Left ventricle myocardium inferior (tissue), 1 donor: ENCODE measurements around the gene PLN. TPM values are rescaled to one million over a fixed set of nuclear protein-coding genes. Genes with fewer than 3 reads are reported as not detected.
A peak's percentile ranks its signal among the peaks of the same experiment; 100 is the strongest.

Experiments
- DNase-seq: peaks from one replicate; pipeline ENCODE4 v3.0.0-alpha.2; 2020
- H3K27ac ChIP-seq: fragments of 200-600 bp; replicated peaks from 2 replicates; pipeline ENCODE4 v1.8.0; 2021
- H3K27me3 ChIP-seq: fragments of 200-600 bp; 2 replicates; pipeline ENCODE4 v1.8.0; 2021; ENCODE audit warnings: low read depth
- H3K36me3 ChIP-seq: fragments of 200-600 bp; 2 replicates; pipeline ENCODE4 v1.8.0; 2021
- H3K4me1 ChIP-seq: fragments of 200-600 bp; 2 replicates; pipeline ENCODE4 v1.8.0; 2021
- H3K4me3 ChIP-seq: fragments of 200-600 bp; 2 replicates; pipeline ENCODE4 v1.8.0; 2021; ENCODE audit warnings: mild to moderate bottlenecking, moderate library complexity
- H3K9me3 ChIP-seq: fragments of 200-600 bp; replicated peaks from 2 replicates; pipeline ENCODE4 v1.8.0; 2021
- intact Hi-C: fragments of 100-400 bp; cut with micrococcal nuclease; formaldehyde crosslinking; loops from one replicate; pipeline ENCODE4 v1.11.0; 2022
- total RNA-seq: library from RNA; stranded (reverse); fragmentation: NEBNext Ultra II Directional; extraction: Animal tissue kit (Norgen Biotek cat#: 25700); gene quantifications from one replicate; pipeline ENCODE4 v1.2.1, GENCODE V29; 2021
- TF ChIP-seq, protein P1 (sequence below): fragments of 200-600 bp; IDR thresholded peaks from 2 replicates; pipeline ENCODE4 v1.8.0; 2021; ENCODE audit warnings: antibody characterized with exemption, mild to moderate bottlenecking, borderline replicate concordance
- donor health status: DM: no; HTN: yes; CAD: no; lungs with severe emphysema.

PLN gene
- total RNA-seq, 1 donor from 2014 or later = 2,329 TPM

DNA sequence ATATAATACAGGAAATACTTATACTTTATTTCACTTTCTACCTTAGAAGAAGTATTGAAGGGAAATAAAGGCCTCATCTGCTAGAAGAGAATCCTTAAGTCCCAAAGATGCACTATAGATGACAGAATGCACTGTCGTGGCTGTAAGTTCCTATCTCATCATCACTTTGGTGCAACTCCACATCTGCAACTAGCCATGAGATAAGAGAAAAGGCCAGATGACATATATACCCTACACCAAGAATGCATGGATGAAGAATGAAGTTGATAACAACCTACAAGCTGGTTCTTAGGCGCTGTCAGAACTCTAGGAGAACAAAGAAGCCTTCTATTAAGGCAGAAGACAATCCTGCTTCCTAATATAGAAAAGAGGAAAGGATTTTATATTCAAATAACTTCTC, 11.6 kb upstream of the PLN start:
- no peak for DNase-seq
- Histone ChIP-seq H3K9me3 (peaks cover 7% of the 10 kb centered on the region), H3K27ac (peak overlapping the region; percentile 82), H3K36me3 (peaks cover 19% of the 10 kb centered on the region), H3K4me3 (peak overlapping the region; percentile 58), H3K27me3 (no peaks in the 10 kb centered on the region), H3K4me1 (peaks cover 58% of the 10 kb centered on the region)
- TF ChIP-seq, protein P1, sequence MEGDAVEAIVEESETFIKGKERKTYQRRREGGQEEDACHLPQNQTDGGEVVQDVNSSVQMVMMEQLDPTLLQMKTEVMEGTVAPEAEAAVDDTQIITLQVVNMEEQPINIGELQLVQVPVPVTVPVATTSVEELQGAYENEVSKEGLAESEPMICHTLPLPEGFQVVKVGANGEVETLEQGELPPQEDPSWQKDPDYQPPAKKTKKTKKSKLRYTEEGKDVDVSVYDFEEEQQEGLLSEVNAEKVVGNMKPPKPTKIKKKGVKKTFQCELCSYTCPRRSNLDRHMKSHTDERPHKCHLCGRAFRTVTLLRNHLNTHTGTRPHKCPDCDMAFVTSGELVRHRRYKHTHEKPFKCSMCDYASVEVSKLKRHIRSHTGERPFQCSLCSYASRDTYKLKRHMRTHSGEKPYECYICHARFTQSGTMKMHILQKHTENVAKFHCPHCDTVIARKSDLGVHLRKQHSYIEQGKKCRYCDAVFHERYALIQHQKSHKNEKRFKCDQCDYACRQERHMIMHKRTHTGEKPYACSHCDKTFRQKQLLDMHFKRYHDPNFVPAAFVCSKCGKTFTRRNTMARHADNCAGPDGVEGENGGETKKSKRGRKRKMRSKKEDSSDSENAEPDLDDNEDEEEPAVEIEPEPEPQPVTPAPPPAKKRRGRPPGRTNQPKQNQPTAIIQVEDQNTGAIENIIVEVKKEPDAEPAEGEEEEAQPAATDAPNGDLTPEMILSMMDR = no peak
- intact Hi-C loops = no loop called here

DNA sequence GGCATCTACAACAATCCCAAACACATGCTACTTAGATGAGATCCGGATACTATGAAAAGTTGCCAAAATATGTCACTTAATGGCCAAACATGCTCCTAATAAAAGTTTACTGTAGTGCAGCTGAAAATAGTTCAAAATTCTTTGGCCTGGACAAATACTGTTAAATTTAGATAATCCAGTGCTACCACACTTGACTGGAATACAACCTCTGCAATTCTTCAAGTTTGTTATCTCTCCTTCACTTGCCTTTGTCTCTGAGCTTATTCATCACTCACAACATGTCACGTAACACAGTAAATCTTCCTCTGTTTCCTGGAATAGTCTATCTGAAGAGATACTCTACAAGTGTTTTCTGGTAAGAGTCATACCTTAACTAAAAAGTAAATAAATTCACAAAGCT, 10.5 kb upstream of the PLN start:
- intact Hi-C loops = no loop called here
- Histone ChIP-seq H3K36me3 (peaks cover 19% of the 10 kb centered on the region), H3K27ac (peak overlapping the region; percentile 82), H3K4me1 (peaks cover 53% of the 10 kb centered on the region), H3K9me3 (peaks cover 5% of the 10 kb centered on the region), H3K27me3 (no peaks in the 10 kb centered on the region), H3K4me3 (peak overlapping the region; percentile 58)
- no peak for DNase-seq
- TF ChIP-seq, protein P1 = no peak

DNA sequence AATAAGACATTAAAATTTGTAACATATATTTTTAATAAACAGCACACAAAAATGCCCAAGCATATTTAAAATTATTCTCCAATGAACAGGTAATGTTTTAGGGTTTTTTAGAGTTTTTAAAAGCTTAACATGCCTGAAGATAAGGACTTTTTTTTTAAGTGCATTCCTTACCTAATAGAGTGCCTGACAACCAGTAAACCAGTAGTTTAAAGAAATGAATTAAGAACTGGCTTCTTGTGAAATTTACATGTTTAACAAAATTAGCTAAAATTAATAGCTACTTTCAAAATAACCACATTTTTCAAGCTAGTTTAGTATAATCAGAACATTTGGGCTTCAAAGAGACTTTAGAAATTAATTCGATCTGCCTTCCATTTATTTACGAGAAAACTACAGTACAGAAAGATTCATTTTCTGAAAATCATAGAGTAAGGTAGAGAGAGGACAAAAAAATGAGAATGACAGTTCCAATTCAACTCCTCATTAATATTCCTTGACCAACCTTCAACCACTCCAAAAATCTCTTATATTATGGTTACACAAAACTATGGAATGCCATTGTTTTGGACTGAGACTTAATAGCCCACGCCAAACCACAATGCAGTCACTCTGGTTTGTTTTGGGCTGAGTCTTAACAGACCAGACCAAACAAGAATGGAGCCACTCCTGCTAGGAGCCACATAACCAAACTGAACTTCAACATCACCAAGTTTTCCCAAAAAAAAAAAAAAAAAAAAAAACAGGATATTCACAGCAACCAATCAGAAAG, 5.7 kb upstream of the PLN start:
- Histone ChIP-seq H3K4me1 (peaks cover 59% of the 10 kb centered on the region), H3K9me3 (no peaks in the 10 kb centered on the region), H3K4me3 (no peak overlapping the region), H3K27ac (peak overlapping the region; percentile 82), H3K36me3 (no peaks in the 10 kb centered on the region), H3K27me3 (no peaks in the 10 kb centered on the region)
- TF ChIP-seq, protein P1 = no peak
- DNase-seq = no peak
- intact Hi-C loops = no loop called here

DNA sequence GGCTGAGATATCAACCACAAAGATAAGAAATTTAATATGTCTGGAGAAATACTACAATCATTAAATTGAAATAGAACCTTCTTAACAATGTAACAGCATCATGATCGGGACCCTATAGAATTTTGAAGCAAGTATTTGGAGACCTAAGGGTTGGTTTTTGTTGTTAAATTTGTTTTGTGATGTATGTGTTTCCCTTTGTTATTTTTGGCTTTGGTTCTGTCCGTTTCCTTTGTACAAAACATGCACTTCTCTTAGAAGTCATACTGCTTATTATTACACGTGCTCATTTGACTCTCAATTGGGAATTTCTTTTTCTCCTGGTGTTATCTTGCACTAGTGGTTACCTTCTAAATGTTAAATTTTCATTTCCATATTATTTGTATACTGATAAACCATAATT, 4.0 kb upstream of the PLN start:
- Histone ChIP-seq H3K9me3 (no peaks in the 10 kb centered on the region), H3K4me1 (peaks cover 55% of the 10 kb centered on the region), H3K27ac (peak overlapping the region; percentile 82), H3K27me3 (no peaks in the 10 kb centered on the region), H3K36me3 (peaks cover 5% of the 10 kb centered on the region), H3K4me3 (peak overlapping the region; percentile 63)
- no peak for DNase-seq
- intact Hi-C loops = no loop called here
- TF ChIP-seq, protein P1 = no peak

DNA sequence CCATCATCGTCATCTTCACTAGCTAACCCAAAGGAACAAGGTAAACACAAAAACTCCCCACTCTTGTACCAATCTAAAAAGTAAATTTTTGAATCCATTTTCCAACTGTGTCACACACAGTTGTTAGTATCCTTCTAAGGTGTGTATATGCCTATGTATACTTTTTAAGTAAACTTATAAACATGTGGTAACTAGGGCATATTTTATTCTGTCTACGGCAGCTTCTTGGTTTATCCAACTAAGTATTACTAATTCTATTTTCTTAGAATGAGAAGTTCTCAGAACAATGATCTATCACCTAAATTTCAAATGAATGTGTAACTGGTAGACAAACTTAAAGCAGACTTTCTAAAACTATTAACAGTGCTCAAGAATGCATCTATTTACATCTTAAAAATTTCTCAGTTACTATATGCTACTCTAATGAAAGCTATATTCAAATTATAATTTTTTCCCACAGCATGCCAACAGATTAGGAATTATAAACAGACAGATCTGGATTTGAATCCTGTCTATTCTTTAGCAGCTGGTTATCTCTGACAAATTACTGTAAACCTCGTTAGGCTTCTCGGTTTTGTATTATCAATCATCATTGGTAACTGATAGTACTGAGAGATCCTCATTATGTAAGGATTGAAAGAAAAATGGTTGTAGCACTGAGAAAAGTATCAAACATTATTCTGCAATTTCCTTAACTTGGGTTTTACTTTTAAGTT, 1.8 kb upstream of the PLN start:
- intact Hi-C loops = no loop called here
- Histone ChIP-seq H3K27me3 (no peaks in the 10 kb centered on the region), H3K27ac (peak overlapping the region; percentile 82), H3K4me1 (peaks cover 48% of the 10 kb centered on the region), H3K4me3 (peak overlapping the region; percentile 63), H3K36me3 (peaks cover 13% of the 10 kb centered on the region), H3K9me3 (no peaks in the 10 kb centered on the region)
- TF ChIP-seq, protein P1 = no peak
- DNase-seq = no peak
